GM12878 (cell line): ENCODE data around the gene RABEP2. TPM values are rescaled to one million over a fixed set of nuclear protein-coding genes. Genes with fewer than 3 reads are reported as not detected.

ENCODE experiments used
- ASH2L ChIP-seq: fragments of 300-600, 200-600 bp; sonication (generic); IDR thresholded peaks from 2 replicates; pipeline ENCODE4 v1.6.1; 2017; ENCODE audit warnings: low read depth, mild to moderate bottlenecking, borderline replicate concordance
- ATF7 ChIP-seq: fragments of 450-650 bp; IDR thresholded peaks from 2 replicates; pipeline ENCODE4 v1.6.1; 2016; ENCODE audit warnings: low read depth, mild to moderate bottlenecking
- BACH1 ChIP-seq: fragments of 450-650 bp; IDR thresholded peaks from 2 replicates; pipeline ENCODE4 v1.6.1; 2017; ENCODE audit warnings: mild to moderate bottlenecking, borderline replicate concordance
- BCL11A ChIP-seq: IDR thresholded peaks from 2 replicates; pipeline ENCODE4 v1.6.1; 2011; ENCODE audit warnings: low read depth, low read length
- BMI1 ChIP-seq: fragments of 450-650 bp; IDR thresholded peaks from 2 replicates; pipeline ENCODE4 v1.6.1; 2016; ENCODE audit warnings: mild to moderate bottlenecking, moderate library complexity, borderline replicate concordance
- CHD4 ChIP-seq: fragments of 200-600 bp; sonication (generic); IDR thresholded peaks from 2 replicates; pipeline ENCODE4 v1.6.1; 2016; ENCODE audit warnings: mild to moderate bottlenecking
- CREB1 ChIP-seq: IDR thresholded peaks from 2 replicates; pipeline ENCODE4 v1.6.1; 2012; ENCODE audit warnings: low read depth, mild to moderate bottlenecking, inconsistent platforms
- DPF2 ChIP-seq: fragments of 450-650 bp; IDR thresholded peaks from 2 replicates; pipeline ENCODE4 v1.6.1; 2017; ENCODE audit warnings: mild to moderate bottlenecking
- EP300 ChIP-seq, 2 experiments: fragments of 150-350 bp in 1 of 2; IDR thresholded peaks; 2 replicates each; pipeline ENCODE4 v1.6.1; 2011 to 2012; ENCODE audit warnings: low read depth in 2 of 2, low read length in 2 of 2, borderline replicate concordance in 1 of 2, improper control_type of control experiment in 1 of 2, inconsistent platforms in 1 of 2; ENCODE audit not compliant: control insufficient read depth in 1 of 2
- ETV6 ChIP-seq, 2 experiments: fragments of 450-650 bp in 1 of 2; IDR thresholded peaks in 1 of 2; conservative IDR thresholded peaks in 1 of 2; 2 replicates each; pipeline ENCODE4 v1.6.1; 2014; ENCODE audit warnings: antibody characterized with exemption in 1 of 2, borderline replicate concordance in 1 of 2, low read depth in 1 of 2, mild to moderate bottlenecking in 1 of 2, moderate library complexity in 1 of 2
- IRF4 ChIP-seq: IDR thresholded peaks from 2 replicates; pipeline ENCODE4 v1.6.1; 2011; ENCODE audit warnings: low read depth, low read length
- KAT2A ChIP-seq: conservative IDR thresholded peaks from 2 replicates; pipeline ENCODE4 v1.6.1; 2011; ENCODE audit warnings: low read depth, low read length; ENCODE audit not compliant: control insufficient read depth
- LARP7 ChIP-seq: fragments of 450-650 bp; IDR thresholded peaks from 2 replicates; pipeline ENCODE4 v1.6.1; 2017; ENCODE audit warnings: mild to moderate bottlenecking
- MEF2B ChIP-seq: fragments of 450-650 bp; IDR thresholded peaks from 2 replicates; pipeline ENCODE4 v1.6.1; 2018; ENCODE audit warnings: mild to moderate bottlenecking, moderate library complexity; ENCODE audit not compliant: partially characterized antibody, poor library complexity, severe bottlenecking
- NR2C1 ChIP-seq: fragments of 450-650 bp; IDR thresholded peaks from 2 replicates; pipeline ENCODE4 v1.6.1; 2017; ENCODE audit warnings: antibody characterized with exemption, mild to moderate bottlenecking, moderate library complexity
- NR2C2 ChIP-seq: IDR thresholded peaks from 2 replicates; pipeline ENCODE4 v1.6.1; 2011; ENCODE audit warnings: borderline replicate concordance, low read depth; ENCODE audit not compliant: control insufficient read depth, insufficient read length
- PAX5 ChIP-seq: IDR thresholded peaks from 2 replicates; pipeline ENCODE4 v1.6.1; 2011; ENCODE audit warnings: low read depth, low read length, borderline replicate concordance
- SMARCA5 ChIP-seq: fragments of 450-650 bp; IDR thresholded peaks from 2 replicates; pipeline ENCODE4 v1.6.1; 2017; ENCODE audit warnings: mild to moderate bottlenecking
- SRF ChIP-seq, 2 experiments: IDR thresholded peaks; 2 replicates each; pipeline ENCODE4 v1.6.1; 2011; ENCODE audit warnings: low read depth in 2 of 2, low read length in 2 of 2, mild to moderate bottlenecking in 1 of 2, moderate library complexity in 1 of 2
- TARDBP ChIP-seq: IDR thresholded peaks from 2 replicates; pipeline ENCODE4 v1.6.1; 2016; ENCODE audit warnings: borderline replicate concordance
- TCF3 ChIP-seq: IDR thresholded peaks from 2 replicates; pipeline ENCODE4 v1.6.1; 2012; ENCODE audit warnings: low read depth, mild to moderate bottlenecking, low read length, borderline replicate concordance; ENCODE audit not compliant: insufficient read depth
- TCF7 ChIP-seq: IDR thresholded peaks from 2 replicates; pipeline ENCODE4 v1.6.1; 2014; ENCODE audit warnings: antibody characterized with exemption, borderline replicate concordance
- WRNIP1 ChIP-seq: IDR thresholded peaks from 2 replicates; pipeline ENCODE4 v1.6.1; 2011; ENCODE audit warnings: low read depth, low read length, improper control_type of control experiment, borderline replicate concordance
- ZNF274 ChIP-seq: IDR thresholded peaks from one replicate; pipeline ENCODE4 v1.8.0; 2011; ENCODE audit not compliant: insufficient read length, insufficient read depth
- polyA plus RNA-seq, 11 experiments: library from polyadenylated mRNA; depleted of rRNA in 4 of 11; unstranded in 6 of 11; stranded (reverse) in 5 of 11; fragments of >200 nt; fragmentation: Nextera tagmentation in 4 of 11; fragmentation: Illumina TruSeq in 1 of 11; extraction: Ambion mirVana in 4 of 11; extraction: Trizol in 1 of 11; gene quantifications; 1 replicate in 1 of 11; 2 replicates in 10 of 11; pipeline versions ENCODE4 v1.2.1 to v1.2.3, GENCODE V29; 2011 to 2016; ENCODE audit warnings: inconsistent platforms in 2 of 11, missing spikeins in 2 of 11, low read depth in 1 of 11
- total RNA-seq, 4 experiments: library from RNA; depleted of rRNA in 3 of 4; stranded (reverse); fragments of >200 nt in 3 of 4; fragmentation: Illumina TruSeq in 1 of 4; extraction: Trizol in 1 of 4; gene quantifications; 2 replicates each; pipeline versions ENCODE4 v1.2.1 to v1.2.3, GENCODE V29; 2013 to 2021
- TF ChIP-seq, protein P1 (sequence below): fragments of 450-650 bp; IDR thresholded peaks from 2 replicates; pipeline ENCODE4 v1.6.1; 2017; ENCODE audit warnings: borderline replicate concordance
- TF ChIP-seq, protein P2 (sequence below): fragments of 150-350 bp; IDR thresholded peaks from 2 replicates; pipeline ENCODE4 v1.6.1; 2016; ENCODE audit warnings: low read depth, low read length

RABEP2 gene
- total and polyA plus RNA-seq, 10 of the 15 experiments (the other 5 are each of a cell fraction or from before 2014, with no cell fraction given): 0.47 to 33.2 (median 18.6) TPM

DNA sequence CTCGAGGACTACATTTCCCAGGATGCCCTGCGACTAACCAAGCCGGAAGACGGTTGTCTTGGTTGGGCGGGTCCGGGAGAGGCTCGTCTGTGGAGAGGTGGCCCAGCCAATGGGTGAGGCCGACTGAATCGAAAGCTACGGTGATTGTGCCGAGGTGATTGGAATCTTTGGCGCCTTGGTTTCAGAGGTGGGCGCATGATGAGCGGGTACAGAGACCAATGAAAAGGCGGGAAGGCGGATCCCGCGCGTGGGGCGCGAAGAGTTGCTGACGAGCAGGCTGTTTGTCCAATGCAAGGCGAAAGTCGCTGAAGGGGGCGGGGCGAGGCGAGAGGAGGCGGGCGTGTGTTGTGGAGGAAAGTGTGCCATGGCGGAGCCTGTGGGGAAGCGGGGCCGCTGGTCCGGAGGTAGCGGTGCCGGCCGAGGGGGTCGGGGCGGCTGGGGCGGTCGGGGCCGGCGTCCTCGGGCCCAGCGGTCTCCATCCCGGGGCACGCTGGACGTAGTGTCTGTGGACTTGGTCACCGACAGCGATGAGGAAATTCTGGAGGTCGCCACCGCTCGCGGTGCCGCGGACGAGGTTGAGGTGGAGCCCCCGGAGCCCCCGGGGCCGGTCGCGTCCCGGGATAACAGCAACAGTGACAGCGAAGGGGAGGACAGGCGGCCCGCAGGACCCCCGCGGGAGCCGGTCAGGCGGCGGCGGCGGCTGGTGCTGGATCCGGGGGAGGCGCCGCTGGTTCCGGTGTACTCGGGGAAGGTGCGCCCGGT, 25.8 kb upstream of the RABEP2 start, which contains the start of gene NFATC2IP (continued):
- no peak for TF ChIP-seq EP300 (IDR thresholded peaks at IDR 0.05; ENCODE audit: borderline replicate concordance in 1 of 2, control insufficient read depth in 1 of 2, low read depth in 2 of 2, low read length in 2 of 2)
- no peak for TF ChIP-seq SRF (IDR thresholded peaks at IDR 0.05; ENCODE audit: low read depth in 2 of 2, low read length in 2 of 2)
- TF ChIP-seq ATF7: peak; percentile 64
- TF ChIP-seq CHD4: no peak
- no peak for TF ChIP-seq SMARCA5
- no peak for TF ChIP-seq TCF3
- TF ChIP-seq, protein P1, sequence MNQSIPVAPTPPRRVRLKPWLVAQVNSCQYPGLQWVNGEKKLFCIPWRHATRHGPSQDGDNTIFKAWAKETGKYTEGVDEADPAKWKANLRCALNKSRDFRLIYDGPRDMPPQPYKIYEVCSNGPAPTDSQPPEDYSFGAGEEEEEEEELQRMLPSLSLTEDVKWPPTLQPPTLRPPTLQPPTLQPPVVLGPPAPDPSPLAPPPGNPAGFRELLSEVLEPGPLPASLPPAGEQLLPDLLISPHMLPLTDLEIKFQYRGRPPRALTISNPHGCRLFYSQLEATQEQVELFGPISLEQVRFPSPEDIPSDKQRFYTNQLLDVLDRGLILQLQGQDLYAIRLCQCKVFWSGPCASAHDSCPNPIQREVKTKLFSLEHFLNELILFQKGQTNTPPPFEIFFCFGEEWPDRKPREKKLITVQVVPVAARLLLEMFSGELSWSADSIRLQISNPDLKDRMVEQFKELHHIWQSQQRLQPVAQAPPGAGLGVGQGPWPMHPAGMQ: no peak
- TF ChIP-seq WRNIP1: no peak
- TF ChIP-seq CREB1: peak; percentile 95
- TF ChIP-seq TCF7: no peak
- no peak for TF ChIP-seq ASH2L
- TF ChIP-seq, protein P2, sequence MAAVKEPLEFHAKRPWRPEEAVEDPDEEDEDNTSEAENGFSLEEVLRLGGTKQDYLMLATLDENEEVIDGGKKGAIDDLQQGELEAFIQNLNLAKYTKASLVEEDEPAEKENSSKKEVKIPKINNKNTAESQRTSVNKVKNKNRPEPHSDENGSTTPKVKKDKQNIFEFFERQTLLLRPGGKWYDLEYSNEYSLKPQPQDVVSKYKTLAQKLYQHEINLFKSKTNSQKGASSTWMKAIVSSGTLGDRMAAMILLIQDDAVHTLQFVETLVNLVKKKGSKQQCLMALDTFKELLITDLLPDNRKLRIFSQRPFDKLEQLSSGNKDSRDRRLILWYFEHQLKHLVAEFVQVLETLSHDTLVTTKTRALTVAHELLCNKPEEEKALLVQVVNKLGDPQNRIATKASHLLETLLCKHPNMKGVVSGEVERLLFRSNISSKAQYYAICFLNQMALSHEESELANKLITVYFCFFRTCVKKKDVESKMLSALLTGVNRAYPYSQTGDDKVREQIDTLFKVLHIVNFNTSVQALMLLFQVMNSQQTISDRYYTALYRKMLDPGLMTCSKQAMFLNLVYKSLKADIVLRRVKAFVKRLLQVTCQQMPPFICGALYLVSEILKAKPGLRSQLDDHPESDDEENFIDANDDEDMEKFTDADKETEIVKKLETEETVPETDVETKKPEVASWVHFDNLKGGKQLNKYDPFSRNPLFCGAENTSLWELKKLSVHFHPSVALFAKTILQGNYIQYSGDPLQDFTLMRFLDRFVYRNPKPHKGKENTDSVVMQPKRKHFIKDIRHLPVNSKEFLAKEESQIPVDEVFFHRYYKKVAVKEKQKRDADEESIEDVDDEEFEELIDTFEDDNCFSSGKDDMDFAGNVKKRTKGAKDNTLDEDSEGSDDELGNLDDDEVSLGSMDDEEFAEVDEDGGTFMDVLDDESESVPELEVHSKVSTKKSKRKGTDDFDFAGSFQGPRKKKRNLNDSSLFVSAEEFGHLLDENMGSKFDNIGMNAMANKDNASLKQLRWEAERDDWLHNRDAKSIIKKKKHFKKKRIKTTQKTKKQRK: peak; percentile 96
- TF ChIP-seq BACH1: 0 out of 2 replicates have a peak, but pooled peaks have one; percentile 27
- no peak for TF ChIP-seq ZNF274
- TF ChIP-seq LARP7: 0 out of 2 replicates have a peak, but pooled peaks have one; percentile 19
- TF ChIP-seq NR2C2: no peak
- no peak for TF ChIP-seq BMI1
- no peak for TF ChIP-seq ETV6 (conservative IDR thresholded peaks at IDR 0.05 in 1 of 2, IDR thresholded peaks at IDR 0.05 in 1 of 2; ENCODE audit: borderline replicate concordance in 1 of 2, low read depth in 1 of 2)
- TF ChIP-seq BCL11A: no peak
- peak; percentile 80; the same call in 1 of the 2 replicates for TF ChIP-seq PAX5
- peak; percentile 100 for TF ChIP-seq DPF2
- TF ChIP-seq IRF4: no peak
- no peak for TF ChIP-seq KAT2A
- no peak for TF ChIP-seq NR2C1
- no peak for TF ChIP-seq TARDBP
- TF ChIP-seq MEF2B: no peak
